Activated CD8-positive, alpha-beta memory T cell treated with anti-CD3 and anti-CD28 coated beads for 4 hours (primary cell): Measurements from ENCODE around the gene WASF1.
A peak's percentile ranks its signal among the peaks of the same experiment; 100 is the strongest.

Experiments used
- DNase-seq, 2 donors: peaks; one replicate each; pipeline ENCODE4 v3.0.0-alpha.2; 2020; ENCODE audit warnings: low read depth in 2 of 2

Gene WASF1

GRCh38 chr6:110179406-110180227 is at the start of gene WASF1:
Gene WASF1 (minus strand): TSS chr6:110179670. CDS start chr6:110127601, 52,069 bp downstream.
- DNase-seq, result peak; percentile 73 to 82

DNA sequence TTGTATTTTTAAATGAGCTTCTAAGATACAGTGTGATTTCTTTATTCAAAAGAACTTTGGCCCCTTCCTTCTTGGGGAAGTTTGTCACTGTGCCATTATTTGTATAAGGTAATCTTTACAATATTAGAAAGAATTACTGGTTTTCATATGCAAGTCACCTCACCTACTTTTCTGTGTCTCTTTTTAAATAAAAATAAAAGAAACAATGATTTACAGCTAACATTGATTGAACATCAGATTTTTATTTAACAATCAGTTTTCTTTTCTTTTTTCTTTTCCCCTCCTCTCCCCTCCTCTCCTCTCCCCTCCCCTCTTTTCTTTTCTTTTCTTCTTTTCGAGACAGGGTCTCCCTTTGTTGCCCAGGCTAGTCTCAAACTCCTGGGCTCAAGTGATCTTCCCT is 46.8 kb upstream of the WASF1 start:
- no peak for DNase-seq

DNA sequence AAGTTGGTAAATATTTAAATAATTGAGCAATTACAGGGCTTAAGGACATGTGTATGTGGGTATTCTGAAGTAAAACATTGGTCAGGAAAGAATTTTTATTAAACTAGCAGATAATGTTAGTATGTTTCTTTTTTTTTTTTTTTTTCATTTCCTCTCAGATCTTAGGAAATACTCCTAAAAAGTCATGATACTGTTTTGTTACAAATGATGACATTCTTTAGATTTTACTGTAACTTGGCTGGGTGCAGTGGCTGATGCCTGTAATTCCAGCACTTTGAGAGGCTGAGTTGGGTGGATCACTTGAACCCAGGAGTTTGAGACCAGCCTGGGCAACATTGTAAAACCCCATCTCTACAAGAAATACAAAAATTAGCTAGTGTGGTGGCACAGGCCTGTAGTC is 42.3 kb upstream of the WASF1 start:
- no peak for DNase-seq

- DNase-seq, result no peak
These were observed 37.8 kb upstream of the WASF1 start for GRCh38 chr6:110217266-110217665.

DNA sequence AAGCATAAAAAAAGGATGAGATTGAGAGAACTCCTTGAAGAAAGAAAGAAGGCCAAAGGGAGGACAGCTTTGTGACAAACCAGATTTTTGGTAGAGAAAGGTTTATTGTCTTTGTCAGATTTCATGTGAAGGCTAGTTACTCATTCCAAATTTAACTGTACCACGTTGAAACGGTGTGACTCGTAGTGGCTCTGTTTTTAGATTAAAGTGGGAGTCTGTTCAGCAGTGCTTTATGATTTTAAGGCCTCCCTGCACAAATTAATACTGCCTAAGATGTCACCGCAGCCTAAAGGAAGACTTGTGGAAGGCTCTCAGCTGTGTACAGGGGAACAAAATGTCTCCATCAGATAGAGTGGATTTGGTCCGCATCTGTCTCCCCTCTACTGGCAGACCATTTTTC is 36.7 kb upstream of the WASF1 start:
- no peak for DNase-seq

DNA sequence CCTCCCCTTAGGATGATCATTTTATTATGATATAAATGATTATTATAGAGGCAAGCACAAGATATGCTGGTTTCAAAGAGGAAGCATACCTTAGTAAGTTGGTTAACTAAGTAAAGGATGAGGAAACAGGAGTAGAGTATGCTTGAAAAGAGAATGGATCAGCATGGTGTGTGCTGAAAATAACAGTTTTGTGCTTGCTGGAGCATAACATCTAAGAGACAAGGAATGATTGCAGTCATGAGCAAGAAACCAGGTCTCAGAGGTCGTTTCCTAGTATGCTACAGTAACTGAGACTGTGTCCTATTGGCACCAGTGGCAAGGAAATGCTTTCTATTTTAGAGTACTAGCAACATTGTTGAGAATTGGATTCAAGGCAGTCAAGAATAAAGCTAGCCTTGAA is 34.9 kb upstream of the WASF1 start:
- no peak for DNase-seq

GRCh38 chr6:110211753-110212152 is 32.3 kb upstream of the WASF1 start:
- DNase-seq, result no peak

GRCh38 chr6:110207652-110208051 is 28.2 kb upstream of the WASF1 start:
- DNase-seq, result no peak

GRCh38 chr6:110201151-110201884 is 21.8 kb upstream of the WASF1 start:
- DNase-seq, result no peak

DNA sequence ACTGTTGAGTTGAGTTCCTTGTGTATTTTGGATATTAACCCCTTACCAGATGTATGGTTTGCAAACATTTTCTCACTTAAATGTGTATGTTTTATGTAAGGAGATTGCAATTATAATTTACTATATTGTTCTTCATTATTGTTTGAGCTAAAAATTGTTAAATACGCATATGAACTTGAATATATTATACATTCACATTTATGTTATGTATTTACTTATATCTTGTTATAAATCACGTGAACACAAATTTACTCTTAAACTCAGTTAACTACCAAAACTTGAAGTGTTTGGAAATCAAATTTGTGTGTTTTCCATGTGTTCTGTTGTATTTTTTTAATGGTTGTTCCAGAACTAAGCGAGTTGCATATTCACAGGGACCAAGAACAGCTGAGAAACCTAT is 19.1 kb upstream of the WASF1 start:
- DNase-seq, result no peak

DNA sequence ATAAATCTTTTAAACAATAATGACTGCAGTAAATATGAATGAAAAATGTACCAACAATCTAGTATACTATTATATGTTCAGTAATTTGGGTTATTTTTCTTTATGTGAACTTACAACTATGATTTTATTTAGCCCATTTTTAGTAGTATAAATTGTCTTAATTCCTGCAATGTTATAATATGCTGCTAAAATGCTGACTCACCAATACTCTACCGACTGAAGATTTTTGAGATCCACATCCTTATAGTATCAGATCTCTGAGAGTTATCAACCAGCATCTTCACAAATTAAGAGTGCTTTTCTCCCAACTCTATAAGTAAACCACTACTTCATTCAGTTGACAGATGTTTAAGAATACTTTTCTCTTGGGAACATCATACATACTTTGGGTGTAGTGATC is 17.4 kb upstream of the WASF1 start:
- DNase-seq, result no peak

DNA sequence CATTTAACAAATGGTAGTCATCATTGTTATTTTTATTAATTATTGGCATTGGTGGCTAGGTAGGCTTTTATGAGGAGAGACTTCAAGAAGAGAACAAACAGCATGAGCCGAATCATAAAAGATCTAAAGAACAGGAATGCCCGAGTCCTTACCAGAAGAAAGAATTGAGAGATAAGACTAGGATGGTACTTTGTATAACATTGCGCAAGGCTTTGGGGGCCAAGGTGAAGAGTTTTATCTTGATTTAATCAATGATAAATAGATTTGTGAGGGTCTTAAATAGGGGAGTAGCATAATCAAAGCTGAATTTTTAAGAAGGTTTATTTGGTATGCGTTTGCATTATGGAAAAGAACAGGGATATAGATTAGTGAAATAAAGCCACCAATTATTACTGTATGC is 16.2 kb upstream of the WASF1 start:
- no peak for DNase-seq

DNA sequence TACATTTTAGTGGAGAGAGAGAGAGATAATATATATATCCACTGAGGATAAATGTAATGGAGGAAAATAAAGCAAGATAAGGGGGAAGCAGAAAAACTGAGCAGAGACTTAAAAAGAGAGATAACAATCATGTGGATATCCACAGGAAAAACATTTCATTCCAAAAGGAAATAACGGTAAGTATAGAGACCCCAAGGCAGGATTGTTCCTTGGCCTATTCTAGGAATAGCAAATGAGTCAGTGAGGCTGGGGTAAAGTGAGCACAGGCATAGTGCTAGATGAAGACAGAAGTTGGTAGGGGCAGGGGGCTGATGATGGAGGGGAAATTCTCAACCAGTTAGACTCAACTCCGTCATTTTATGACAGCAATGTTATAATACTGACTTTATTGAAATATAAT is 12.0 kb upstream of the WASF1 start:
- DNase-seq, result no peak

- DNase-seq, result no peak
These were observed 11.3 kb upstream of the WASF1 start for GRCh38 chr6:110190726-110191125.

DNA sequence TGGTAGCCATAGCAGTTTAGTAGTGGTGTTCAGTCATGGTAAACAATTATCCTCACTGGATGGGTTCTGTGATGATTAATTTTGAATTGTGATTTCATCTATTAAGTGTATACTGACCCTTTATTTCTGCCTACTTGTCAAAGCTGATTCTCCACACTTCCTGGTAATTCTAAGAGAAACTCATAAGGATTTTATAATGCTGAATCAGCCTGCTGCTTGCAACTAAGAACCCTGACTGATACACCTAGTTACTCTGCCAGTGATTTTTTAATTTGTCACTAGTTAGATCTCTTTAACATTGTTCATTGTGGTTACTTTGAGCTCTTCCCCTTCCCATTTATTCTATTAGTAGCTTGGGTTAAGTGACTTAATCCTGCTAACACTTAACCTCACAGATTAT is 9.3 kb upstream of the WASF1 start:
- no peak for DNase-seq

- DNase-seq, result no peak
These were observed 6.4 kb upstream of the WASF1 start for GRCh38 chr6:110185879-110186278.

DNA sequence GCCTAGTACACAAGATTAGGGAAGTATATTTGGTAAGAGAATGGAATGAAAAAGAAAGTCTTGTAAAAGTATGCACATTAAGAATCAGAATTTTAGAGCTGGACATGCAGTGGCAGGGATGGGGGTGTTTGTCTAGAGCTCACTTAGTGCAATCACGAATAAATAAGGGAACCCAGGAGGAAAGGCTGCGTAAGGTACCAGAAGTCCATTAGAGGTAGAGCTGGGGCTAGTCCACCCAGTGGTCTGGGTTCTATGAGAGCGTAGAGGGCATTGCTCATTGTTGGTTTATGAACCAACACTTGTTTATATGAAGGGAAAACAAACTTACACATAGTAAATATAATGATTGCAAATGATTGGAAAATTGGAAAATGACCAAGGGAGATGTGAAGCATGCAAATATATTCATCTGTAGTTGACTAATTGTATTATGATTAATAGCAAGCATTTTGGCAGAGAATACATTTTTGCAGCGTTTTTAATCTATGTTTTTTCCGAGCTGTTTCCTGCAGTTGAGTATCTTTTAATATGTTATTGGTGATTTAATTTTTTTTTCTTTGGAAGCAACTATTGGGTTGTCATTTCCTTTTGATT is 3.9 kb upstream of the WASF1 start:
- DNase-seq, result no peak

GRCh38 chr6:110181131-110182030 is 1.9 kb upstream of the WASF1 start:
- DNase-seq, result no peak

DNA sequence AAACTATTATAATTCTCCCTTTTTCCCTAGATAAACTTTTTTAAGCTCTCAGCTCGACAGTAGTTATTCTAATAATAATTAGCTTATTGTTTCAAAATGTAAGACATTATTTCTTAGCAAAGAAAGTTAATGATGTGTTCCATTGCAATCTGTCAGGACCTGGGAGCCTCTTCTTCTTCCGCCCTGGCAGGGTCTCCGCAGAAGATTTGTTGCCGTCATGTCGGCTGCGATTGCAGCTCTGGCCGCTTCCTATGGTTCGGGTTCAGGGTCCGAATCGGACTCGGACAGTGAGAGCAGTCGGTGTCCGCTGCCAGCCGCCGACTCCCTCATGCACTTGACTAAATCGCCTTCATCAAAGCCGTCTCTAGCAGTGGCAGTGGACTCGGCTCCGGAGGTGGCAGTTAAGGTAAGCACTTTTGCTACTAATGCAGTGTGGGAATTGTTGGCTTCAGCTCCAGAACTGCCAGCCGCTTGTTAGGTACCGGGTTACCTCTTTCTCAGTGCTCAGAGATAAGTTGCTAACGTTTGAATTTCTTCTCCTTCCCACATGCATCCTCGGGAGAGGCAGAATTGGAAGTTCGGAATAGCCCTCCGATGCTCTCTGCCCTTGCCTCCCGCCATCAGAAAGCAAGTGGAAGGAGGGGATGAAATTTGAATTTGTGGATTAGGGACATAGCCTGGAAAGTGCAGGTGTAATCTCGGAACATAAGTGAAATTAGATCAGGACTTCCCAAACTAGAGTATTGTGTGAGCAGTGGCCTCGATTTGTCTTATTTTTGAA is 948 bp upstream of the WASF1 start, which contains the start of gene CDC40:
CDC40 (plus strand) TSS at position 200 of the 781 bp plus-strand sequence; CDS start at position 218, 18 bp downstream.
- DNase-seq, result peak in 1 of 2 donors; percentile 29

DNA sequence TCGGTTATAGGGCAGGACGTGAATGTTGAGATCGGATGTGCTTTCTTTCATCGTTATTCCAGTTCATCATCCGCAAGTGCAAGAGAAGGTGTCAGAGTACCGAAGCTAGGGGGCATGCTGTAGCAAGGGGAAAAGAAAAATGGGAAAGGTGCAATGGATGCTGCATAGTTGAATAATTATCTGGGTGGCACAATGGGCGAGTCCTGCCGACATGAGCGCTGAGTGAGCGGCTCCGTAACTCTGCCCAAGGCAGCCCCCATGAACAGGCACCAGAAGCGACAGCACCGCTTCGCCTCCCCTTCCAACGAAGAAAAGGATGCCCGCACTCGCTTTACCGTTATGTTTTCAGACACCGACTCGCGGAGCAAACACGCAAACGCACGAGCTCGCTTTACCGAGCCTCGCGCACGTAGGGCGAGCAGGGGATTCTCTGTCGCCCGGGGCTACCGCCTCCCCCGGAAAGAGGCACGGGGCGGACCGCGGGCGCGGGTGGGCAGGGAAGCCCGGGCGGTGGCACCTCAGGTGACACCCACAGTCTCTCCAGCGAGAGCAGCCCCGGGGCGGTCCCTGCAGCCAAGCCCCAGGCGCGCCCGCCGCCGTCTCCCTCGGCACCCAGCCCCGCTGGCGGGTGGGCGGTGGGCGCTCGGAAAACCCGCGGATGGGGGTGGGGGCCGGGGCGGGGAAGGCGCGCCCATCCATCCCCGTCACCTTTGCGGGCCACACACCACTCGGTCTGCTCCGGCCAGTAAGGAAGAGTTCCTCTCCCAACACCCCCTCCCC is 654 bp downstream of the WASF1 start:
- DNase-seq, result peak; percentile 45
